HG03060 (cell line): ENCODE results near the gene CC2D1A.

Source experiments
- ATAC-seq: cut with Tn5 transposase; IDR thresholded peaks from one replicate; pipeline ENCODE4 v1.9.1; 2021; ENCODE audit warnings: low read depth, moderate number of reproducible peaks; ENCODE audit not compliant: unreplicated experiment

The CC2D1A gene

DNA sequence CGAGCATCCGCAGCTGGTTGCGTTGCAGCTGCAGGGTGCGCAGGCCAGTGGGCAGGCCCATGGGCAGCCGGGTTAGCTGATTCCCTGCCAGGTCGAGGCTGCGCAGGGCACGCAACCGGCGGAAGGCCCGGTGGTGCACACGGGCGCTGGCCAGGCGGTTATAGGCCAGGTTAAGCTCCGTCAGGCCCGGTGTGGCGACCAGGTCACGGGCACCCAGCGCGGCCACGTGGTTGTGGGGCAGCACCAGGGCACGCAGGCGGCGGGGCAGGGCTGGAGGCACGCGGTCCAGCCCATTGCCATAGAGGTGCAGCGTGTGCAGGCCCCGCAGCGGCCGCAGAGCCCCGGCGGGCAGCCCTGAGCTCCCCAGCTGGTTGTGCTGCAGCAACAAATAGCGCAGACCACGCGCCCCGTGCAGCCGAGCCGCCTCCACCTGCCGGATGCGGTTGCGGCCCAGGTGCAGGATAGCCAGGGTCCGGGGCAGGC is 27.0 kb downstream of the CC2D1A start:
- no peak for ATAC-seq

DNA sequence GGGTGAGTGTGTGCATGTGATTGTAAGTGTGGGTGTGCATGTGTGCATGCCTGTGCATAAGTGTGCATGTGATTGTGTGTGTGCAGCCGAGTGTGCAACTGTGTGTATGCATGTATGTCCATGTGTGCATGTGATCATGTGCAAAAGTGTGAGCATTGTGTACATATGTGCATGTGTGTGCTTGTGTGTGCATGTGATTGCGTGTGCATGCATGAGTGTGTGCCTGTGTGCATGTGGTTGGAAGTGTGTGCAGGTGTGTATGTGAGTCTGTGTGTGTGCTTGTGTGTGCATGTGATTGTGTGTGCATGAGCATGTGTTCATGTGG is 28.7 kb downstream of the CC2D1A start:
- ATAC-seq: no peak

DNA sequence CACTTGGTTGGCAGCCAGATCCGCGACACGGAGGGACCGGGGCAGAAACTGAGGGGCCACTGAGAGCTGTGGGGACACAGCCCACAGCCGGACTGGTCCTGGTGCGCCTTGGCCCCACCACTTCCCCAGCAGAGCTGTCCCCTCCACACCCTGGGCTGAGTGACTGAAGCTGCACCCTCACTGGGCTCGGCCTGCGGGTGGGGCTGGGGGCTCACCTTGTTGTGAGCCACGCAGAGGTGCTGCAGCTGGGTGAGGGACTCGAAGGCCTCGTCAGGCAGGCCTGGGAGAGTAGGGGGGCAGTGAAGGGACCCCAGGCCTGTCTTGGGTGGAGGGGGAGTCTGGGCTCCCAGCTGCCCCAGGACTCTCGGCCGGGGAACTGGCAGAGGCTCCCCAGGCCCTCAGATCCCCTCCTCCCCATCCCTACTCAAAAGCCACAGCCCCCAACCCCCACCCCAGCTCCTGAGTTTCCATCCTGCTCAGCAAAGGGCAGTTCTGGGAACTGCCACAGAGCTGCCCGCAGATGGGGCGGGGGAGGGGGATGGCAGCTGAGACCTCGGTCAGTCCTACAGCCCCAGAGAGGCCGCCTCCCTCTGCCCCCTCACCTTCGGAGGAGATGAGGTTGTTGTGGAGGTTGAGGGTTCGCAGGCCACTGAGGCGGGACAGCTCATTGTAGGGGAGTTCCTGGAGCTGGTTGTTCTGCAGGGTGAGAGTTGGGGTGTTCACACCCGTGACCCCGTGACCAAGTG is 29.9 kb downstream of the CC2D1A start:
- ATAC-seq: no peak

DNA sequence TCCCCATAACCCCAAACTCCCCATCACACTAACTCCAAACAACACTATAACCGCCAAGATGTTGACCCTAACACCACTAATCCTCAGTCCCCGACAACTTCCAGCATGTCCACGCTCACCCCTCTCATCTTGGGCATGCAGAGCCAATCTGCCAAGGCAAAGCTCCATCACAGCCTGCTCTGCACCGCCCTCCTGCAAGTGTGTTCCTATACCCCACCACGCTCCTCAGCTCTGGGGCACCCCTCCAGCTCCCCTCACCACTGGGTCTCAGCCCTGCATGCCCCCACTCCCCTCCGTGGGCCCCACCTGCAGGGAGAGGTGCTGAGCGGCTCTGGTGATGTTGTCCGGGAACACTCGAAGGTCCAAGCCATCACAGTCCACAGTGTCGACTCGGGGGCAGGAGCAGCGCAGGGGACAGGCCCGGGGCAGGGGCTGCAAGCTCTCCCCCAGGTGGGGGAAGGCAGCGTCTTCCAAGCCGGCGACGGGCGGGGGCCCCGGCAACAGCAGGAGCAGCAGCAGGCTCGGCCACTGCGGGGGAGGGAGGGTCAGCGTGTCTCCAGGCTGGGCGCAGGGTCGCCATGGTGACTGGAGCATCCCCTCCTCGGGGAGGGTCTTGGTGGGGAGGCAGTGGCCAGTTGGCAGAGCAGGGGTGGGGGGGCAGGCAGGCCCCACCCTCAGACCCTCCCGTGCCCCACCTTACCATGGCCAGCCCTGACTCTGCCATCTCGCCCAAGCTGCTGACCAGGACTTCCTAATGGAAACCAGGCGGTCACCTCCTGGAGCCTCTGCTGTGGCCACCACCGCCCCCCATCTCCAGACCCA is 31.7 kb downstream of the CC2D1A start:
- no peak for ATAC-seq

DNA sequence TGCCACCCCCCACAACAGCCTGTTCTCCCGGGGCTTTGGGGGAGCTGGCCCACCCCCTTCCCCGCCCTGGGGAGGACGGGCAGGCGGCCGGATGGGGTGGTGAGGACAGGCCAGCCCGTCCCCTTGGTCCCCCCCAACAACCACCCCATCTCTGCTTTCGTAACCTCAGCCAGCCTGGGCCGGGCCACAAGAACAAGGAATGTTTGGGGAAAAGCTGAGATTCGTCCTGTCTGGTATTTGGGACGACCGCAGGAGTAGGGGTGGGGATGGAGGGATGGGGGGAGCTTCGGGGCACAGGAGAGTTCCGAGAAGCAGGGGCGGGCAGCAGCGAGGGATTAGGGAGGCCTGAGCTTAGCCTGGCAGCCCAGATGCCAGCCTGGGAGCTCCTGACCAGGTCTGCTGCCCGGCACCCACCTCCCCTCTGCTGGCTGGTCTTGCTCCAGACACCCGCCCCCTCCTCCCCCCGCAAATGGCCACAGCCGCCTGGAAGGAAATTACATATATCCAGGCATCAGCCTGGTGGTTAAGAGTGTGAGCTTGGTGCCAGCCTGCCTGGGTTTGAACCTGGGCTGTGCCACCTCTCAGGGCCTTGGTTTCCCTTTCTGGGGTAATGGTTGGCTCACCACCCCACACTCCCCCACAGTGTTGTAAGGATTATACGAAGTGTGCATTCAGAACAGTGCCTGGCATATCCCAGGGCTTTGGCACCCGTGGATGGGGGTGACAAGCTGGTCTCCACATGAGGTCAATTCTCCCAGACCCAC is 32.5 kb downstream of the CC2D1A start, which contains the start of gene PODNL1:
Gene PODNL1 (minus strand): TSS at position 117 of the 764 bp plus-strand sequence. CDS start 236 bp downstream, outside the sequence.
- ATAC-seq: no peak

DNA sequence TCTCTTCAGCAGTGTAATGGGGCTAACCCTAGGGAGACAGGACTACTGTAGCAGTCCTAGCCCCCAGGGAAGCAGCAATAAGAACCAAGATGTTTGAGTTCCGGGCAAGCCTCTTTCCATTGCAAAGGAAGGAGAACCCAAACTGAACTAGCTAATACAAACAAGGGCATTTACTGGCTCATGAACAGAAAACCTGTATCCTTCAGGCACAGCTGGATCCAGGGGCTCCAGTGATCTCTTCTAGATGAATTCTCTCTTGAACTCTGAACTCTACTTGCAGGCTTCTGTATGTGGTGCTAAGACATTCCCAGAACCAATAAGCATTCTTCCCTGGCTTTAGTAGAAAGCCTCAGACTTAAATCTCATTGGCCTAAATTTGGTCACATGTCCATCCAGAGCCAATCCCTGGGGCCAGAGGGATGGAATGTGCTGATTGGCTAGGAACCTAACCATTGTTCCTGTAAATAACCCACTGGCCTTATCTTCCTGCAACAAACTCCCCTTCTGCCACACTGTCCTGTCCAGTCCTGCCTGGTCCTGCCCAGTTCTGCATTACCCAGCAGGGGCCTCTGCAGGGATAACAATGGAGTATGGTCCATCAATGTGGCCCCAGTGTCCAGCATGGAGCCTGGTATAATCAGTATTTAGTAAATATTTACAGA is 36.2 kb downstream of the CC2D1A start:
- no peak for ATAC-seq

DNA sequence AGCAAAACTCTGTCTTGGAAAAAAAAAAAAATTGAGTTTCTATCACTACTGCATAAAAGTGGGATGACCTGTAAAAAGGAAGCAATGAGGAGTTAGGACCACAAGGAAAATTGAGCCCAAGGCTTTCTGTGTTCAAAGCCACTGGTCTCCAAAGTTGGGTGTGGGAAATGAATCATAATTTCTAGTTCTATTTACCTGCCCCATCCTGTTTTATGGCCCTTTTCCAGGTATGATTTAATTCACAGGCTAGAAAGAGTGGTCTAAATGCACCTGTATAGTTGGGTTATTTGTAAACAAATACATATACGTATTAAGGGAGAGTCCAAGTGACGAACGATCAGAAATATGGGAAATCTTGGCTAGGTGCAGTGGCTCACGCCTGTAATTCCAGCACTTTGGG is 40.4 kb downstream of the CC2D1A start:
- ATAC-seq: no peak

DNA sequence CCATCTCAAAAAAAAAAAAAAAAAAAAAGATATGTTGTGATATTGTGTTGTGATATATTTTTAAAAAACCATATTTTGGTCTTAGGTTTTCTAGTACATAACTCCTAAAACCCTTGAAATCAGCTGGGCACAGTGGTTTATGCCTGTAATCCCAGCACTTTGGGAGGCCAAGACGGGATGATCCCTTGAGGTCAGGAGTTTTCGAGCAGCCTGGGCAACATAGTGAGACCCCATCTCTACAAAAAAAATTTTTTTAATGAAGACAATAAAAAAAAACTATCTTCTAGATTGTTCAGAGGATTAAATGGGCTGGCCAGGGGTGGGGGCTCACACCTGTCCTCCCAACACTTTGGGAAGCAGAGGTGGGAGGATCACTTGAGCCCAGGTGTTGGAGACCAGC is 45.0 kb downstream of the CC2D1A start:
- no peak for ATAC-seq

DNA sequence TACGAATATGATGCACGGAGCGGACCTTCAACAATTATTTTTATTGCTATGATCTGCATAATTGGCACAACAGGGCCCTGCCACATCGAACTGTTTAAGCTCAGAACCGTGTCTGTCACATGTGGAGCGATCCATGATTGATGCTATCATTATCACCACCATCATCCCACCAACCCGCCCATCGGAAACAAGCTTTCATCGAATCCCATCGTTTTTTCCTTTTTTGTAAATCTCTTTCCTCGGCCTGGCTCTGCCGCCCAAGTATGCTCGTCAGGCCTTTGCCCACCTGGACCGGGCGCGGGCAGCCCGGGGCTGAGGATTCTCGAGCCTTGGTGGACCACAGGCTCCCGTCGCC is 45.8 kb downstream of the CC2D1A start:
- no peak for ATAC-seq

DNA sequence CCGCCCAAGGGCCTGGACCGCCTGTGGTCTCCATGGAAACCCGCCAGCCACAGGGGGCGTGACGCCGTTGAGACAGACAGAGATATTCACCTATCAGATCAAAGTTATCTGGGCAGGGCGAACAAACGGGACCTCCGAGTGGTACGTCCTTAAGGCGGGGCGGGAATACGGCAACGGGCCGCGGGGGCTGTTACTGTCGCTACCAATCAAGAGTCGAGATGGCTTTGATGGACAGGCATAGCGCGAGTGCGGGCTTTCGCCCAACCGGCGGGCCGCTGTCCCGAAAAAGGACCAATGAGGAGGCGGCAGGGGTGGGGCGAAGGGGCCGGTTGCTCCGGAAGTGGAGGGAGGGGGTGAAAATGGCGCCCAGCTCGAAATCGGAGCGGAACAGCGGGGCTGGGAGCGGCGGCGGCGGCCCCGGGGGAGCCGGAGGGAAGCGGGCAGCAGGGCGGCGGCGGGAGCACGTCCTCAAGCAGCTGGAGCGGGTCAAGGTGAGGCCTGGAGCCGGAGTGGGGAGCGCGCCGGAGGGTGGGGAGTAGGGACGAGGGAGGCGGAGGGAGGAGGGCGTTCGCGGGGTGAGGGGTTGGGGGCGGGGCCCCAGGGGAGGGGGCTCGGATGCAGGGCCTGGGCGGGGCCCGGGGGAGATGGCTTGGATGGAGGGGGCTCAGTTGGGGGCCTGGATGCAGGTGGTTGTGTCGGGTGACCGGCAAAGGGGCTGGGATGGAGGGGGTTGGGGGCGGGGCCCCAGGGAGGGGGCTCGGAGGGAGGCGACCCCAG is 46.3 kb downstream of the CC2D1A start, which contains the start of gene DCAF15:
Gene DCAF15 (plus strand): TSS at position 356 of the 777 bp plus-strand sequence. CDS start 4 bp downstream, at position 360.
- peak; percentile 98 for ATAC-seq

DNA sequence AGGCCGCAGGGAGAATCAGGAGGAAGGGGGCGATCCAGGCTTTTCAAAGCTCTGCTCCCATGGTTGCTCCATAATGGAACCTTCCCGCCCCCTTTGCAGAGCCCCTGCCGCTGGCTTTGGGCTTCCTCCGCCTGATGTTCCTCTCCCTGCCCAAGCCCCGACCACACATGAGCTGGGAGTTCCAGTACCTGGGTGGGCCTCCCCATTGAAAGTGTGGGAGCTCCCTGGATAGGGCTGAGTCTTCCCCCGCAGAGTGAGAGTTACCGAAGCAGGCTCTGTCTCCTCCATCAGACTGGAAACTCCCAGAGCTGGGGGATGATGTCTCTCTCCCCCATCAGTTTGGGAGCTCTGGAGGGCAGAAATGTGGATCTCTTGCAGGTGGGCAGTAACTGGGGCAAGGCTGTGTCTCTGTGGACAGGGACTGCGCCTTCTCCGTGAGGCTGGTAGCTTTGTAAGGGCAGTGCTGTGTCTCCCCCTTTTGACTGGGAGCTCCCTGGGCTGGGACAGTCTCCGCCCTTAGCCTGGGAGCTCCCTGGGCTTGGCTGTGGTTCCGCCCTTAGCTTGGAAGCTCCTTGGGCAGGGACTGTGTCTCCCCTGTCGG is 47.0 kb downstream of the CC2D1A start:
- no peak for ATAC-seq

DNA sequence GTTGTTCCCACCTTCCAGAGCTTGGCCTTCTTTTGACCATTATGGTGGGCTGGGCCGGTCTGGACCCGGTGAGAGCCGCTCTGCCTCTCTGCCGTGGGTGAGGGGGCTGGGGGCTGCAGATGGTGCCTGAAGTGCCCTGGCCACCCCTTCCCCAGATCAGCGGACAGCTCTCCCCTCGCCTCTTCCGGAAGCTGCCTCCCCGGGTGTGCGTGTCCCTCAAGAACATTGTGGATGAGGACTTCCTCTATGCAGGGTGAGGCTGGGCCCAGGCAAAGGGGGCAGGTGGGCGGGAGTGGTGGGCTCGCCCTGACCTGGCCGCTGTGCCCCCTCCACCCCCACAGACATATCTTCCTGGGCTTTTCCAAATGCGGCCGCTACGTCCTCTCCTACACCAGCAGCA is 48.2 kb downstream of the CC2D1A start:
- ATAC-seq: no peak

DNA sequence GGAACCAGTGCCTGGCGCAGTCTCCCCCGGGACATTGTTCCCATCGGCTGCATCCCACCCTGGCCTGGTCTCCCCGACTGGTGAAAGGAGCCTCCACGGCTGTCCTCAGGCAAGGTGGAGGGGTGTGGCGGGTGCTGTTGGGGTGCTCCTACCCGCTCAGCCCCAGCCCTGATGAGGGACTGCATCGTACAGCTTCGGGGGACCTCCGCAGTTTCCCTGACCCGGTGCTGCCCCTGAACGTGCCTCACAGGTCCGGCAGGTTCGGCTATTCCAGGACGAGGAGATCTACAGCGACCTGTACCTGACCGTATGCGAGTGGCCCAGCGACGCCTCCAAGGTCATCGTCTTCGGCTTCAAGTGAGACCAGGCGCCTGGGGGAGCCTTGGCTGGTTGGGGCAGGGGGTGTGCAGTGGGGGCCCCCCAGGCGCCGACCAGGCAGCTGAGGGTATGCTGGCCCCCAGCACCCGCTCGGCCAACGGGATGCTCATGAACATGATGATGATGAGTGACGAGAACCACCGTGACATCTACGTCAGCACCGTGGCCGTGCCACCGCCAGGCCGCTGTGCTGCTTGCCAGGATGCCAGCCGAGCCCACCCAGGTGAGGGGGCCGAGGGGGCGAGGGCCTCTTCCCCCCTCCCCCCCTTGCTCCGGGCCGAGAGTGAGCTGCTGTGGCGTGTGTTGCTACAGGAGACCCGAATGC is 49.8 kb downstream of the CC2D1A start:
- ATAC-seq: no peak

DNA sequence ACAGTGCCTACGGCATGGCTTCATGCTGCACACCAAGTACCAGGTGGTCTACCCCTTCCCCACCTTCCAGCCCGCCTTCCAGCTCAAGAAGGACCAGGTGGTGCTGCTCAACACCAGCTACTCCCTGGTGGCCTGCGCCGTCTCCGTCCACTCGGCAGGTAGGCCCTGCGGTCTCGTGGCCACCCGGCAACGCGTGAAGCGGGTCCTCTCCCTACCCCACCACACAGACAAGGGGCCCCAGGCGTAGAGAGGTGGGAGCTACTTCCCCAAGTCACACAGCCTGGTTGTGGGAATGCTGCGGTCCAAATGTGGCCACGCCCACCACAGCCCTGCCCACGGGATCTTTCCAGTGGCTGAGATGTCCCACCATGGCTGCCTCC is 50.4 kb downstream of the CC2D1A start:
- no peak for ATAC-seq

DNA sequence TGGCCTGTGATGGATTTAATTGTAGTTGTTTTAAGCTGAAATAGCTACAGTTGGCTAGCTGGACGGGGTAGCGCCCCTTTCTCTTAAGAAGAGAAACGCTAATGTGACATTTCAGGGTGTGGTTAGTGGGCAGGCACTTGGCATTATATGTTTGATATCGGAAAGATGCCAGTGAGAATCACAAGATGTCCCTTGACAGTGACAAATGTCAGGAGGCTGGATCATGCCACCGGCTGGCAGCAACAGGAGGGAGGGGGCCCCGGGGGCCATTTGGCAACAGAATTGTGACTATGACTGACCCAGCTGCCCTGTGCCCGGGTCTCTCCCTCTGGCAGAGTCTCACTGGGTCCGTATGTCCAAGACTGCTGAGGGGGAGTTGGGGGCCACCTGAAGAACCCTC is 51.0 kb downstream of the CC2D1A start:
- ATAC-seq: no peak

DNA sequence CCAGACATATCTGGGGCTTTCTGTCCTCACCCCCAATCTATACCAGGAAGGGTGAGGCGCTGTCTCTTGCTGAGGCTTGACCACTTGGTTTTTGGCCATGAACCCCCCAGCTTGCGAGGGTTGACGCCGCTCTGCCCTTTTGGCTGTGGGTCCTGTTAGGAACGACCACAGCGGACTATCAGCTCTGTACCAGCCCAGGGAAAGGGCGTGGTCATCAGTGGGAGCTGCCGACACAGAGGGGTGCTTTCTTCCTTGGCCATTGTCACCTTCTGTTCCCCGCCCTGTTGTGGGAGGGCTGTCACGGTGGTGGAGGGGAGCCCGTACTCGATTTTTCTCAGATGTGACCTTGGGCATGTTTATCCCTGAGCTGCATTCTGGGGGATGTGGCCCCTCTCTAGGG is 52.0 kb downstream of the CC2D1A start:
- ATAC-seq: no peak

DNA sequence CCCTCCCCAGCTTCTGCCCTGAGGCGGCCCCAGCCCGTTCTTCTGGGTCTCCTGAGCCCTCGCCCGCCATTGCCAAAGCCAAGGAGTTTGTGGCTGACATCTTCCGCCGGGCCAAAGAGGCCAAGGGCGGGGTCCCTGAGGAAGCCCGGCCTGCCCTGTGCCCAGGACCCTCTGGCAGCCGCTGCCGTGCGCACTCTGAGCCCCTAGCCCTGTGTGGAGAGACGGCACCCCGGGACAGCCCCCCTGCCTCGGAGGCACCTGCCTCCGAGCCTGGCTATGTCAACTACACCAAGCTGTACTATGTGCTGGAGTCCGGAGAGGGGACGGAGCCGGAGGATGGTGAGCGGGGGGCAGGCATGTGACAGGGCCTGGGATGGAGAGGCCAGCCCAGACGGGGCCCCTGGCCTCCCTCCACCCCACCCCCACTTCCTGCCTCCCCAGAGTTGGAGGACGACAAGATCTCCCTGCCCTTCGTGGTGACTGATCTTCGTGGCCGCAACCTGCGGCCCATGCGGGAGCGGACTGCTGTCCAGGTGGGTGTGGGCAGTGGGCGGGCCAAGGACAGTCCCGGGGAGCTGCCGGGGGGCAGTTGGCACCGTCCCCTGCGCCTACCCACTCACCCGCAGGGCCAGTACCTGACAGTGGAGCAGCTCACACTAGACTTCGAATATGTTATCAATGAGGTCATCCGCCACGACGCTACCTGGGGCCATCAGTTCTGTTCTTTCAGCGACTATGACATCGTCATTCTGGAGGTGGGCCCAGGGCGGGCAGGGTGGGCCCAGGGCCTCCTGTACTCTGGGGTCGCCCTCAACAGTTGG is 53.4 kb downstream of the CC2D1A start:
- no peak for ATAC-seq
